ENCODE results near the gene ZNRF2. TPM values are rescaled to one million over a fixed set of nuclear protein-coding genes. Genes with fewer than 3 reads are reported as not detected.

Gene ZNRF2
- total and polyA plus RNA-seq, 2 of the 13 experiments (the other 11 are each of a cell fraction or from before 2014, with no cell fraction given), result 3.5 to 7.7 TPM

- Histone ChIP-seq H3K4me2 (ENCODE audit: low read depth, low read length) (peak overlapping the region; percentile 26), H3K9ac (ENCODE audit: insufficient read depth, low read depth, low read length) (no peak overlapping the region), H4K20me1 (ENCODE audit: insufficient read depth, low read length) (no peaks in the 10 kb centered on the region), H3K27me3 (ENCODE audit: control insufficient read depth in 1 of 2, insufficient read depth in 2 of 2, low read length in 2 of 2) (no peaks in the 10 kb centered on the region), H3K27ac (ENCODE audit: extremely low read length, insufficient read depth, low read length) (no peak overlapping the region), H3K36me3 (replicated peaks in 1 of 2; ENCODE audit: control insufficient read depth in 1 of 2, insufficient read depth in 2 of 2, low read length in 2 of 2) (no peaks in the 10 kb centered on the region), H2AFZ (ENCODE audit: low read length) (no peak overlapping the region), H3K9me3 (ENCODE audit: low read length) (no peaks in the 10 kb centered on the region), H3K79me2 (ENCODE audit: insufficient read depth, low read length) (peaks cover 6% of the 10 kb centered on the region), H3K4me3 (replicated peaks in 1 of 3; ENCODE audit: insufficient read depth in 1 of 3, low read depth in 2 of 3, low read length in 3 of 3) (no peak overlapping the region), H3K4me1 (ENCODE audit: insufficient read depth, low read length) (peaks cover 65% of the 10 kb centered on the region)
- DNase-seq (ENCODE audit: low spot score) (peak; percentile 26), ATAC-seq (no peak), FAIRE-seq (no peak)
- ChIA-PET CTCF (ENCODE audit: low intra/inter-chr PET ratio, low total read pairs) (no interaction called here), POLR2A (no interaction called here)
- 4% methylated on average over 1 of the region's 1 CpG for WGBS (ENCODE audit: low lambda C conversion rate)
- BruUV-seq (replicated peaks), result no TSS peak
- TF ChIP-seq SALL1 (CRISPR knock-in tag; IDR thresholded peaks at IDR 0.05), result no peak
- no peak for TF ChIP-seq ZNF136 (CRISPR knock-in tag; IDR thresholded peaks at IDR 0.05; ENCODE audit: low read depth)
- TF ChIP-seq ASH2L (IDR thresholded peaks at IDR 0.05; ENCODE audit: insufficient read length, low read depth, low read length), result peak; percentile 39
- TF ChIP-seq ZBTB40 (IDR thresholded peaks at IDR 0.05), result no peak
- TF ChIP-seq ZBTB40 (CRISPR knock-in tag; IDR thresholded peaks at IDR 0.05), result no peak
- TF ChIP-seq SRF (IDR thresholded peaks at IDR 0.05; ENCODE audit: low read depth, low read length), result no peak
- TF ChIP-seq ZNF781 (CRISPR knock-in tag; IDR thresholded peaks at IDR 0.05; ENCODE audit: borderline replicate concordance, not compliant biosample characterization), result no peak
- no peak for TF ChIP-seq ZNF557 (CRISPR knock-in tag; IDR thresholded peaks at IDR 0.05)
- intact Hi-C loops (cut with micrococcal nuclease; ENCODE audit: unreplicated experiment) (loop anchor here (10.0 kb wide), 1 partner anchor 64 kb away; no protein-coding TSS in a partner anchor), in situ Hi-C loops (cut with HindIII; ENCODE audit: extremely low pct_ligation_motif_present, low pct_unique_long_range_greater_than_20kb) (loop anchor here (10.0 kb wide), 1 partner anchor 116 kb away; no protein-coding TSS in a partner anchor)
Measured at GRCh38 chr7:30281263-30281662, 3.1 kb upstream of the ZNRF2 start.

Measured in HepG2 (cell line).